Esophagus squamous epithelium (tissue), 4 donors: ENCODE results near the gene TUBA8.

Experiments
- CTCF ChIP-seq, 6 experiments: fragments of 450-650 bp in 4 of 6; fragments of 200-600 bp in 2 of 6; sonication (generic) in 2 of 6; IDR thresholded peaks; one replicate each; pipeline ENCODE4 v1.5.1; 2016 to 2019; ENCODE audit warnings: antibody characterized with exemption in 6 of 6, mild to moderate bottlenecking in 4 of 6, moderate library complexity in 4 of 6
- POLR2A ChIP-seq, 4 donors: fragments of 450-650 bp; IDR thresholded peaks; one replicate each; pipeline ENCODE4 v1.6.1; 2017; ENCODE audit warnings: antibody characterized with exemption in 4 of 4, mild to moderate bottlenecking in 4 of 4, moderate library complexity in 3 of 4

GRCh38 chr22:18073467-18073866, 37.1 kb upstream of the TUBA8 start:
- TF ChIP-seq CTCF (IDR thresholded peaks at IDR 0.05) (no peak), POLR2A (IDR thresholded peaks at IDR 0.05) (no peak)
